Liver (tissue), 3 donors: ENCODE measurements around the gene NPRL2.

Source experiments
- CTCF ChIP-seq: fragments of 150-350 bp; IDR thresholded peaks from 2 replicates; pipeline ENCODE4 v1.5.1; 2017; ENCODE audit warnings: improper control_type of control experiment, low read depth, low read length; ENCODE audit not compliant: missing input control
- EGR1 ChIP-seq, 2 donors: IDR thresholded peaks; 2 replicates each; pipeline ENCODE4 v1.6.1; 2016 to 2018; ENCODE audit warnings: antibody characterized with exemption in 2 of 2, low read depth in 2 of 2
- FOXA1 ChIP-seq: IDR thresholded peaks from 2 replicates; pipeline ENCODE4 v1.6.1; 2016; ENCODE audit warnings: antibody characterized with exemption
- GABPA ChIP-seq, 2 donors: IDR thresholded peaks in 1 of 2; conservative IDR thresholded peaks in 1 of 2; 2 replicates each; pipeline ENCODE4 v1.6.1; 2016; ENCODE audit warnings: antibody characterized with exemption in 2 of 2, mild to moderate bottlenecking in 1 of 2, moderate library complexity in 1 of 2
- HNF4A ChIP-seq, 2 donors: conservative IDR thresholded peaks; 2 replicates each; pipeline ENCODE4 v1.6.1; 2016; ENCODE audit warnings: antibody characterized with exemption in 2 of 2, mild to moderate bottlenecking in 2 of 2
- REST ChIP-seq: IDR thresholded peaks from 2 replicates; pipeline ENCODE4 v1.6.1; 2016; ENCODE audit warnings: antibody characterized with exemption, mild to moderate bottlenecking
- SP1 ChIP-seq: IDR thresholded peaks from 2 replicates; pipeline ENCODE4 v1.6.1; 2018; ENCODE audit warnings: antibody characterized with exemption, mild to moderate bottlenecking
- TAF1 ChIP-seq: conservative IDR thresholded peaks from 2 replicates; pipeline ENCODE4 v1.6.1; 2016; ENCODE audit warnings: antibody characterized with exemption, mild to moderate bottlenecking
- TF ChIP-seq, protein P1 (sequence below): IDR thresholded peaks from 2 replicates; pipeline ENCODE4 v1.6.1; 2016; ENCODE audit warnings: antibody characterized with exemption
- donor health status: healthy.
- donor health status: healthy.

GRCh38 chr3:50372349-50372748, 21.8 kb upstream of the NPRL2 start:
- no peak for TF ChIP-seq CTCF
- TF ChIP-seq, protein P1, sequence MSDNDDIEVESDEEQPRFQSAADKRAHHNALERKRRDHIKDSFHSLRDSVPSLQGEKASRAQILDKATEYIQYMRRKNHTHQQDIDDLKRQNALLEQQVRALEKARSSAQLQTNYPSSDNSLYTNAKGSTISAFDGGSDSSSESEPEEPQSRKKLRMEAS: no peak
- no peak for TF ChIP-seq HNF4A (conservative IDR thresholded peaks at IDR 0.05)
- TF ChIP-seq GABPA (IDR thresholded peaks at IDR 0.05 in 1 of 2, conservative IDR thresholded peaks at IDR 0.05 in 1 of 2): no peak
- TF ChIP-seq REST: no peak
- TF ChIP-seq TAF1: no peak
- no peak for TF ChIP-seq FOXA1
- TF ChIP-seq SP1: no peak
- TF ChIP-seq EGR1 (IDR thresholded peaks at IDR 0.05; ENCODE audit: low read depth in 2 of 2): no peak
